NB4 (cell line): ENCODE measurements around the gene EIF2S2.

Experiments
- CTCF ChIP-seq: IDR thresholded peaks from one replicate; pipeline ENCODE4 v1.5.1; 2012; ENCODE audit warnings: low read depth, low read length
- MAX ChIP-seq: IDR thresholded peaks from 2 replicates; pipeline ENCODE4 v1.6.1; 2011; ENCODE audit warnings: low read depth, low read length
- POLR2A ChIP-seq: IDR thresholded peaks from 2 replicates; pipeline ENCODE4 v1.6.1; 2011; ENCODE audit warnings: mild to moderate bottlenecking; ENCODE audit not compliant: insufficient read length; ENCODE audit errors: extremely low read depth

- TF ChIP-seq CTCF (no peak), POLR2A (no peak), MAX (no peak)
Measured at GRCh38 chr20:34045294-34045693, 66.7 kb downstream of the EIF2S2 start.
